ENCODE results near the gene PID1. TPM values are rescaled to one million over a fixed set of nuclear protein-coding genes. Genes with fewer than 3 reads are reported as not detected.

The PID1 gene
- total RNA-seq, 1 donor from 2014 or later, result 51.4 TPM

DNA sequence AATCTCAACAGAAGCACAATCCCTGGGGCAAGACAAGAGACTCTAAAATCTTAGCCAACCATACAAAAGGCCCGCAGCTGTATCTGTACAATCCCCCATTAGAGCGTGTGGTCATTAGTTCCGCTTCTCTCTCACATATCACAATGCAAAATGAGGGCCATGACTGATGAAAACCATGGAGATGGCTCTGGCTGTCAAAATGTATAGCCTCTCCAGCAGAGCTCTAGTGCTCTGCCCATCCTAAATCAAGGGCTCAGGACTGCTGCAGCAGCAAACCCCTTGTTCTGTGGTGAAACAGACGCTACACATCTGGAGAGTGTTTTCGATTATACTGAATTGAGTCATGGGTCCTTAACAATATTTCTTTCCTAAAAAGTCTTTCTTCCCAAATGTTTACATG is 221.0 kb downstream of the PID1 start:
- H3K4me1 ChIP-seq, result no peaks in the 10 kb centered on the region
- TF ChIP-seq, protein P1, sequence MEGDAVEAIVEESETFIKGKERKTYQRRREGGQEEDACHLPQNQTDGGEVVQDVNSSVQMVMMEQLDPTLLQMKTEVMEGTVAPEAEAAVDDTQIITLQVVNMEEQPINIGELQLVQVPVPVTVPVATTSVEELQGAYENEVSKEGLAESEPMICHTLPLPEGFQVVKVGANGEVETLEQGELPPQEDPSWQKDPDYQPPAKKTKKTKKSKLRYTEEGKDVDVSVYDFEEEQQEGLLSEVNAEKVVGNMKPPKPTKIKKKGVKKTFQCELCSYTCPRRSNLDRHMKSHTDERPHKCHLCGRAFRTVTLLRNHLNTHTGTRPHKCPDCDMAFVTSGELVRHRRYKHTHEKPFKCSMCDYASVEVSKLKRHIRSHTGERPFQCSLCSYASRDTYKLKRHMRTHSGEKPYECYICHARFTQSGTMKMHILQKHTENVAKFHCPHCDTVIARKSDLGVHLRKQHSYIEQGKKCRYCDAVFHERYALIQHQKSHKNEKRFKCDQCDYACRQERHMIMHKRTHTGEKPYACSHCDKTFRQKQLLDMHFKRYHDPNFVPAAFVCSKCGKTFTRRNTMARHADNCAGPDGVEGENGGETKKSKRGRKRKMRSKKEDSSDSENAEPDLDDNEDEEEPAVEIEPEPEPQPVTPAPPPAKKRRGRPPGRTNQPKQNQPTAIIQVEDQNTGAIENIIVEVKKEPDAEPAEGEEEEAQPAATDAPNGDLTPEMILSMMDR (IDR thresholded peaks at IDR 0.05), result no peak
- no peak overlapping the region for H3K4me3 ChIP-seq
- H3K36me3 ChIP-seq, result no peaks in the 10 kb centered on the region
- no peaks in the 10 kb centered on the region for H3K9me3 ChIP-seq
- DNase-seq (no peak), ATAC-seq (no peak)
- no peaks in the 10 kb centered on the region for H3K27me3 ChIP-seq
- intact Hi-C loops (cut with DNase I), result no loop called here
- H3K27ac ChIP-seq, result no peak overlapping the region

DNA sequence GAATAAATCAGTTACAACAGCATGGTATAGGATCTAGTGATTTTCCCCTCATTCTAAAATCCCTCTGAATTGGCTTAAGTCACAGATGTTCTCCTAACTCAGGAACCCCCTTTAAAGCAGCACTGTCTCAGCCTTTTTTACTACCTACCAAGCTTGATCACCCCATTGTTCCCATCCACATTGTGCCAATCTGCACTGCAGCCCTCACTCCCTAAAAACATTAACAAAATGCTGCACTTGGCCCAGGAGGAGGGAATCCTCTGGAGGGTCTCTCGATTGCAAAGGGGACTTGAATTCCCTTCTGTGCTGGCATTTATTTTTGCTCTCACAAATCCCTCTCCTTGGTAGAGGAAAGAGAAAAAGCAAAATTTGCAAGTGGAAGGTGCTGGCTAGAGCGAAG is 223.0 kb downstream of the PID1 start:
- Histone ChIP-seq H3K9me3 (no peaks in the 10 kb centered on the region), H3K27ac (no peak overlapping the region), H3K36me3 (no peaks in the 10 kb centered on the region), H3K27me3 (no peaks in the 10 kb centered on the region), H3K4me3 (no peak overlapping the region), H3K4me1 (no peaks in the 10 kb centered on the region)
- intact Hi-C loops (cut with DNase I), result no loop called here
- ATAC-seq (no peak), DNase-seq (no peak)
- TF ChIP-seq, protein P1 (IDR thresholded peaks at IDR 0.05), result no peak

DNA sequence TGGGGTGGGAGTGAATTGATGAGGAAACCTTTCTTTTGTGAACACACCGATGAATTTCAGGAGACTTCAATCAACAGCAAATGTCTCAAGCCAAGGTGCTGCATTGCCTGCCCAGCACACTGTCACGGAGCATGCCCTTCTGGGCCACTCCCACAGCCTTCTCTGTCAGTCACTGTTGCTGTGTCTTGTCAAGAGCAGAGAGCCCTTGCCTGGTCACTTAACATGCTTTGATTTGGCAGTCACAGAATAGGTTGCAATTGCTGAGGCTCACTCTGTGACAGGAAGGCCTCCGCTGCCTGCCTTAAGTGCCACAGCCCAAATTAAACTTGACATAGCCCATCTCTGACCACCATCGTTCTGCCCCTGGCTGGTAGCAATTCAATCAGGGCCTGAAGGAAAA is 225.4 kb downstream of the PID1 start:
- TF ChIP-seq, protein P1 (IDR thresholded peaks at IDR 0.05), result no peak
- ATAC-seq (peak; percentile 64), DNase-seq (no peak)
- no peak overlapping the region for H3K4me3 ChIP-seq
- no peaks in the 10 kb centered on the region for H3K9me3 ChIP-seq
- no peaks in the 10 kb centered on the region for H3K4me1 ChIP-seq
- H3K27ac ChIP-seq, result no peak overlapping the region
- intact Hi-C loops (cut with DNase I), result no loop called here
- no peaks in the 10 kb centered on the region for H3K27me3 ChIP-seq
- H3K36me3 ChIP-seq, result no peaks in the 10 kb centered on the region

DNA sequence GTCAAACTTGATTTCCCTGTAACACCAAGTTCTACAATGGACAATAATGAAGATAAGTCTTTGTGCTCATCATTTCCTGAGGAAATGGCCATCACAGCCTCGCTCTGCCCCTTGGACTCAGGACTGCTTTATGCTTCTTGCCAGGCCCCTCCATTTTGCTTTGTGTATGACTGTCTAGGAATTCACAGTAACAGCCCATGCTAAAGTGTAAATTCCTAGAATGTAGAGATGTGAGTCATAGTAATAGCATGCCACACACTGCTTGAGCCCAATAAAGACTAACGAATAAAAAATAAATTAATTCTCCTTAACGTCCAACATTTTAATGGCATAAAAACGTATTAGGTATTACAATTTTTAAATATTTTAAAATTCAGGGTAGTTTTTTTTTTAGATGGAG is 226.5 kb downstream of the PID1 start:
- TF ChIP-seq, protein P1 (IDR thresholded peaks at IDR 0.05), result no peak
- H3K4me3 ChIP-seq, result no peak overlapping the region
- H3K9me3 ChIP-seq, result no peaks in the 10 kb centered on the region
- intact Hi-C loops (cut with DNase I), result no loop called here
- no peaks in the 10 kb centered on the region for H3K4me1 ChIP-seq
- no peaks in the 10 kb centered on the region for H3K36me3 ChIP-seq
- no peak for ATAC-seq
- no peaks in the 10 kb centered on the region for H3K27me3 ChIP-seq
- DNase-seq, result no peak
- H3K27ac ChIP-seq, result no peak overlapping the region

DNA sequence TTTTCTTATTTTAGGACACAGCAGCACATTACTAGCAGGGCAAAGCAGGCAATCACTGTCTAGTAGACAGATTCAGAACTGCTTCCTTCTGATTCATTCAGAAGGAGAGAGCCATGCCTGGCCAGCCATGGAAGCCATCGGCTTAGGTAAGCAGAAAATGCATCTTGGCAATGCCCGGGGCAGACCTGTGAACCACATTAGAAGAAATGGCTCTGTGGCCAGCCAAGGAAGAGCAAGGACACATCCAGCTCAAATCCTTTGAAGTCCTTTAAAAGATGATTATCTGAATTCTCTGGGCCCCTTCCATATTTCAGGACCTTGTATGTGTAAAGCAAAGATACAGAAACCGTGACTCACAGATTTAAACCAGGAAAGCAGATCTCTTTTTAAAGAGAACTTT is 227.4 kb downstream of the PID1 start:
- H3K4me3 ChIP-seq, result no peak overlapping the region
- no peaks in the 10 kb centered on the region for H3K27me3 ChIP-seq
- no peaks in the 10 kb centered on the region for H3K36me3 ChIP-seq
- DNase-seq (no peak), ATAC-seq (no peak)
- H3K9me3 ChIP-seq, result no peaks in the 10 kb centered on the region
- no peaks in the 10 kb centered on the region for H3K4me1 ChIP-seq
- TF ChIP-seq, protein P1 (IDR thresholded peaks at IDR 0.05), result no peak
- H3K27ac ChIP-seq, result no peak overlapping the region
- intact Hi-C loops (cut with DNase I), result no loop called here

DNA sequence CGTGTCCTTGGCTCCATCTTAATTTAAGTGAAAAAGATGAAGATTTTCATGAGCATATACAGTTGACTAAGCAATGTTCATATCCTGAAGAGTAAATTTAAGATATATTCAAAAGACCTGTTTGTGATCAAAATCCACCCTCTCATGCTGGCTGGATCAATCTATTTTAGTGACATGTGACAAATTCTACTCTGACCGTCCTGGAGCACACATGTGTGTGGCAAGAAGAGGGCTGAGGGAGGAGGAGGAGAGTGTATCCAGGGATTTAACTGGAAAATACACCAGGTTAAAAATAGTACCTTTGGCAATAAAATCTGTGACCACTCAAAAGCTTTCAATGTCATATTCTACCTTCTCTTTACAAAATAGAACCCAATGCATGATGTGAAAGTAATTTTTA is 228.7 kb downstream of the PID1 start:
- H3K4me1 ChIP-seq, result no peaks in the 10 kb centered on the region
- TF ChIP-seq, protein P1 (IDR thresholded peaks at IDR 0.05), result no peak
- intact Hi-C loops (cut with DNase I), result no loop called here
- H3K4me3 ChIP-seq, result no peak overlapping the region
- no peak for ATAC-seq
- DNase-seq, result no peak
- H3K27ac ChIP-seq, result no peak overlapping the region
- H3K36me3 ChIP-seq, result no peaks in the 10 kb centered on the region
- H3K27me3 ChIP-seq, result no peaks in the 10 kb centered on the region
- H3K9me3 ChIP-seq, result no peaks in the 10 kb centered on the region
